HG03025 (cell line): Measurements from ENCODE around the gene NR0B1.

ENCODE experiments used
- ATAC-seq: cut with Tn5 transposase; IDR thresholded peaks from one replicate; pipeline ENCODE4 v1.9.1; 2021; ENCODE audit warnings: mild to moderate bottlenecking, moderate library complexity; ENCODE audit not compliant: unreplicated experiment, low FRiP score

The NR0B1 gene

GRCh38 chrX:30275498-30275897 lies 33.7 kb downstream of the NR0B1 start:
- ATAC-seq: no peak

- no peak for ATAC-seq
These were observed 38.6 kb downstream of the NR0B1 start for GRCh38 chrX:30270639-30271038.

- ATAC-seq: no peak
These were observed 46.4 kb downstream of the NR0B1 start for GRCh38 chrX:30262763-30263162.

- no peak for ATAC-seq
These were observed 48.2 kb downstream of the NR0B1 start for GRCh38 chrX:30261012-30261411.

GRCh38 chrX:30259927-30260326 lies 49.3 kb downstream of the NR0B1 start:
- no peak for ATAC-seq
